ENCODE results near the gene RPH3AL.

Gene RPH3AL

GRCh38 chr17:310111-311010, 42.2 kb downstream of the RPH3AL start:
- Histone ChIP-seq H3K27me3 (ENCODE audit: insufficient read depth, poor library complexity, severe bottlenecking) (no peaks in the 10 kb centered on the region), H3K27ac (ENCODE audit: poor library complexity, severe bottlenecking) (no peak overlapping the region), H3K36me3 (ENCODE audit: low read depth) (no peaks in the 10 kb centered on the region), H3K4me1 (ENCODE audit: insufficient read depth, poor library complexity, severe bottlenecking) (no peaks in the 10 kb centered on the region), H3K9me3 (ENCODE audit: severe bottlenecking) (no peaks in the 10 kb centered on the region), H3K4me3 (ENCODE audit: severe bottlenecking) (no peak overlapping the region)
- DNase-seq (ENCODE audit: low spot score), result peak; percentile 29
- no peak for TF ChIP-seq CTCF (IDR thresholded peaks at IDR 0.05; ENCODE audit: poor library complexity, severe bottlenecking)
- ATAC-seq (ENCODE audit: low read depth), result no peak

- Histone ChIP-seq H3K4me3 (ENCODE audit: severe bottlenecking) (no peak overlapping the region), H3K4me1 (ENCODE audit: insufficient read depth, poor library complexity, severe bottlenecking) (no peaks in the 10 kb centered on the region), H3K27ac (ENCODE audit: poor library complexity, severe bottlenecking) (no peak overlapping the region), H3K27me3 (ENCODE audit: insufficient read depth, poor library complexity, severe bottlenecking) (peaks cover 2% of the 10 kb centered on the region), H3K36me3 (ENCODE audit: low read depth) (no peaks in the 10 kb centered on the region), H3K9me3 (ENCODE audit: severe bottlenecking) (no peaks in the 10 kb centered on the region)
- no peak for TF ChIP-seq CTCF (IDR thresholded peaks at IDR 0.05; ENCODE audit: poor library complexity, severe bottlenecking)
- ATAC-seq (ENCODE audit: low read depth) (no peak), DNase-seq (ENCODE audit: low spot score) (peak; percentile 36)
These were observed 43.2 kb downstream of the RPH3AL start for GRCh38 chr17:309361-309888.

DNA sequence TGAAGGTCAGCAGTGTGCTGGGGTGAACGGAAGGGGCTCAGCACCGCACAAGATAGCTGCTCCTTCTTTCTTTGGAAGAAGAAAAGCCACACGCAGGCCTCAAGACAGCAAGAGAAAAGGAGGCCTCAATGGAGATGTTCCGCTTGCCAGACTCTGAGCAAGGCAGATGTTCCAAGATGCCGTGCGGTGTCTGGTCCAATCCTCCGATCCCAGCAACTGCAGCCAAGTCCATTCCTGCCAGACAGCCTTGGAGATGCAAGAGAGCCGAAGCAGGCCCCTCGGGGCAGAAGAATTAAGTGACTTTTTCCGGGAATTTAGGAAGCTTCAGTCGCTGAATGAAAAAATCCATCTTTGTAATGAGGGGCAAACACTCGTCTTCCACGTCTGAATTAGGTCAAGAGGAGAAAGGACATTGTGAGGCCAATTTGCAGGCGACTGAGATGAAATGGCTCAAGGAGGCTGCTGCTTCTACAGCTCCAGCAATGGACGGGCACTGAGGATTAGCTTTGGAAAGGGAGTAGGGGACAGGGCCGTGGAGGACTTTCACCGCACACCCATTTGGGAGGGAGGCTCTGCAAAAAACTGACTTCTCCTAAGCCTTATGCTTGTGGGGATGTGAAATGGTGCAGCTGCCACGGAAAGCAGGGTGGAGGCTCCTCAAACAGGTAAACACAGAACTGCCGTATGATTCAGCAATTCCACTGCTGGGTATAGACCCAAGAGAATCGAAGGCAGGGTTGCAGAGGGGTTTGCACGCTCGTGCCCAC, 44.7 kb downstream of the RPH3AL start:
- ATAC-seq (ENCODE audit: low read depth) (no peak), DNase-seq (ENCODE audit: low spot score) (peak; percentile 10)
- Histone ChIP-seq H3K9me3 (ENCODE audit: severe bottlenecking) (no peaks in the 10 kb centered on the region), H3K4me3 (ENCODE audit: severe bottlenecking) (no peak overlapping the region), H3K36me3 (ENCODE audit: low read depth) (no peaks in the 10 kb centered on the region), H3K4me1 (ENCODE audit: insufficient read depth, poor library complexity, severe bottlenecking) (no peaks in the 10 kb centered on the region), H3K27ac (ENCODE audit: poor library complexity, severe bottlenecking) (no peak overlapping the region), H3K27me3 (ENCODE audit: insufficient read depth, poor library complexity, severe bottlenecking) (peaks cover 5% of the 10 kb centered on the region)
- TF ChIP-seq CTCF (IDR thresholded peaks at IDR 0.05; ENCODE audit: poor library complexity, severe bottlenecking), result no peak

GRCh38 chr17:307295-307691, 45.3 kb downstream of the RPH3AL start:
- DNase-seq (ENCODE audit: low spot score) (peak; percentile 18), ATAC-seq (ENCODE audit: low read depth) (no peak)
- H3K27ac ChIP-seq (ENCODE audit: poor library complexity, severe bottlenecking), result no peak overlapping the region
- no peaks in the 10 kb centered on the region for H3K36me3 ChIP-seq (ENCODE audit: low read depth)
- H3K9me3 ChIP-seq (ENCODE audit: severe bottlenecking), result no peaks in the 10 kb centered on the region
- no peak overlapping the region for H3K4me3 ChIP-seq (ENCODE audit: severe bottlenecking)
- H3K4me1 ChIP-seq (ENCODE audit: insufficient read depth, poor library complexity, severe bottlenecking), result no peaks in the 10 kb centered on the region
- H3K27me3 ChIP-seq (ENCODE audit: insufficient read depth, poor library complexity, severe bottlenecking), result peaks cover 5% of the 10 kb centered on the region
- no peak for TF ChIP-seq CTCF (IDR thresholded peaks at IDR 0.05; ENCODE audit: poor library complexity, severe bottlenecking)
